GM19239 (cell line): ENCODE measurements around the gene ZNF618.

Source experiments
- DNase-seq: peaks from one replicate; pipeline ENCODE4 v3.0.0; 2011; ENCODE audit warnings: low spot score; ENCODE audit not compliant: insufficient read length
- FAIRE-seq: peaks from 2 replicates; lab custom pipeline; 2011; peaks lifted over from hg19 to GRCh38; lab: Jason Lieb, UNC

ZNF618 gene

DNA sequence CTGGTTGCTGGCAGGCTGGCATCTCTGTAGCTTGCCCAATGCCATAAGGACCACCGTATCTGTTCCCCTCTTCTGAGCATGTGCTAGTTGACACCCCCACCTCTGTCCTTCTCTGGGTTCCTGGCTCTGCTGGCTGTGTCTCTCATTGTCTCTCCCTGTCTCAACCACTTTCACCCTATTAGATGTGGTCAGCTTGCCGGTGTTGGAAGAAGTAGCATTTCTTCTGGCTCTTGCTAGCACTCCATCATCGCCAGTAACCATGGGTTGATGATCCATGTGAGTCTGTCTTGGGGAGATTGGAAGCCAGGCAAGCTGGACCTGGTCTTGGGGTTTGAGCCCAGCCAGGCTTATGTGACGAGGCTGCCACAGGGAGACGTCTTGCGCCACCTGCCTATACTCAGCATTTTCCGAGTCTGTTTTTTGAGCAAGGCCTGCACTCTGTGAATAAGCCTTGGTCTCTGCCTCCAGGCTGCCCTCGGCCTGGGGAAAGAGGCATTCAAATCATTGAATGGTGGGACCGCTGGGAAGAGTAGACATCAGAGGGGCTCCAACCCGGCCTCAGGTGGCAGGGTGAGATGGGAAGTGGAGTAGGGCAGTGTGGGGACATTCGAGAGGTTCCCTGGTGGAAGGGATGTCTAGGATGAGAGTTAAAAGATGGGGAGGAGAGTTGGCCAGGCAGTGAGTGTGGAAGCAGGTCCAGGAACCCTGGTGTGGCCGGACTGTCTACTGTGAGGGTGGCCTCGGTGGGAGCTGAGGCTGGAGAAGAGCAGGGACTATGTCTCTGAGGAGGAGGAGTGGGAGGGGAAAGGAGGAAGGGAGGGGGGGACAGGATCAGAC lies 74.3 kb downstream of the ZNF618 start:
- DNase-seq (no peak), FAIRE-seq (no peak)

GRCh38 chr9:113951032-113951372 lies 74.9 kb downstream of the ZNF618 start:
- no peak for DNase-seq

GRCh38 chr9:113952676-113953075 lies 76.6 kb downstream of the ZNF618 start:
- DNase-seq (no peak), FAIRE-seq (no peak)

More at GRCh38 chr9:113951032-113951372, 74.9 kb downstream of the ZNF618 start:
- no peak for FAIRE-seq

GRCh38 chr9:113953531-113953930 lies 77.4 kb downstream of the ZNF618 start:
- FAIRE-seq = no peak
- no peak for DNase-seq

GRCh38 chr9:113954591-113954990 lies 78.5 kb downstream of the ZNF618 start:
- DNase-seq (no peak), FAIRE-seq (no peak)

GRCh38 chr9:113955076-113955752 lies 79.1 kb downstream of the ZNF618 start:
- FAIRE-seq (no peak), DNase-seq (no peak)

- DNase-seq = no peak
- FAIRE-seq = no peak
These were observed 80.8 kb downstream of the ZNF618 start for GRCh38 chr9:113956901-113957300.

GRCh38 chr9:113957351-113957750 lies 81.2 kb downstream of the ZNF618 start:
- DNase-seq (no peak), FAIRE-seq (no peak)

DNA sequence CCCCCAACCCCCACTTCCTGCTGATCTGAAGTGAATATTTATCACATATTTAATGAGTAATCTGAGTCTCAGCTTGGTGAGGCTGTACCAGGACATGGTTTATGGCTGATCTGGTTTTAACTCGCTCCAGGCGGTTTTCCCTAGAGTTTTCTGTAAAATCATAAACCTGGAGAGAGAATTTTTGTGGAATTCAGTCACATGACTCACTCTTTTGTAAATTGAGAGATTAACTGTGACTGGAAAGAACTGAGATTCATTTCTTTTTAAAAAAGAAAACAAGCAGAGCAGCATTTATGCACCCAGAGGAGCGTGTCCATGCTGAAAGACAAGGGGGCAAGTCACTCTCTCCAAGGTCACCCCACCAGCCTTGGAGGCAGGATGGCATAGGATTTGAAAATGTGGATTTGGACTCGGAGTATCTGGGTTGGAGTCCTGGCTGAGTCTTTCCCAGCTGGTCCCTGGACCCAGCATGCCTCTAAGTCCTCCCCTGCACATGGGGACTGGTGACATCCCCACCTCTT lies 81.8 kb downstream of the ZNF618 start:
- DNase-seq = no peak
- FAIRE-seq = no peak

GRCh38 chr9:113958556-113958955 lies 82.4 kb downstream of the ZNF618 start:
- FAIRE-seq = no peak
- no peak for DNase-seq

DNA sequence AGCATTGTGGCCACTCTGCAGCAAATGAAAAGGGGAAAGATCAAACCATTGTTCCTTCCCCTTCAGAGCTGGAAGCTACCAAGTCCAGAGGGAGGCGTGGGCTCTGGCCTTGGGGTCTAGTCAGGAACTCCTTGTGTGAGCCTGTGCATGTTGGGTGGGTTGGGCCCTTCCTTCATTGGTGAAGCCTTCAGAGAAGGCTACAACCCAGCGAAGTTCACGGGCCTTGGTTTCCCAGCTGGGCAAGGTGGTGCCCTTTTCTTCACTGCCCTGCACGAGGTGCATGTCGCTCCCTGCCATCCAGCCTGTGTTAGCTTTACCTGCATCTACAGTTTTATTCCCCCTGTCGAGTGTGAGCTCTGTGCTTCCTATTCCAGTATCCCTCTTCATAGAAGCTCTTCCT lies 84.7 kb downstream of the ZNF618 start:
- FAIRE-seq (no peak), DNase-seq (no peak)

DNA sequence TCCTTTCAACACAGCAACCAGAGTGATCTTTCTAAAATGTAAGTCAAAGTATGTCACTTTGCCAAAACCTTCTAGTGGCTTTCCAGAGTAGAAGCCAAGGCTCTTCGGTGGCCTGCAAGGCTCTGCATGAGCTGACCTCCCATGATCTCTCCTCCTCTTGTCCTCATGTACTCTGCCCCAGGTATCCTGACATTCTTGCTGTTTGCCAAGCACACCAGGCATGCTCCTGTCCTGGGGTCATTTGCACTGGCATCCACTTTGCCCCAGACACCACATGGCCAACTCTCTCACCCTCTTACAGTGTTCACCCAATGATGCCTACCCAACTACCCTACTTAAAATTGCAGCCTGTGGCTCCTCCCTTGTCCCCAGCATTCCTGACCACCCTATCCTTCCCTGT lies 86.3 kb downstream of the ZNF618 start:
- DNase-seq (no peak), FAIRE-seq (no peak)

GRCh38 chr9:113963017-113963620 lies 87.0 kb downstream of the ZNF618 start:
- FAIRE-seq = no peak
- peak; percentile 17 for DNase-seq

GRCh38 chr9:113963696-113964494 lies 87.8 kb downstream of the ZNF618 start:
- FAIRE-seq (no peak), DNase-seq (no peak)

GRCh38 chr9:113964495-113965170 lies 88.5 kb downstream of the ZNF618 start:
- DNase-seq (no peak), FAIRE-seq (no peak)

DNA sequence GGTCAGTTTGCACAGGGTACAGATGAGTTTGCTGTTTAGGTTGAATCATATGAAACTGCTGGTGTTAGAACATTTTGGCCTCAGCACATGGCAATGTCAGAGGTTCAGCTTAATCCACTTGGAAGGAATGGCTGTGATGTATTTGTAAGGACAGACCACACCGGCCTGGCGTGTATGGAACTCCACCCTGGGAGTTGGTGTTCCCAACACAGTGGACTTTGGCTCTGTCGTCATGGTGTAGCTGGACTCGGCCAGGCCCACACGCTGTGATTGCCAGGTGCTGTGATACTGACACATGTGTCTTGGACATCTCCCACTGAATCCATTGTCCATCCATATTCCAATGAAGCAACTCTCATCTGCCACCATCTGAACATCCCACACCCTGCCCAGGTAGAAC lies 90.3 kb downstream of the ZNF618 start:
- DNase-seq = no peak
- FAIRE-seq = no peak

GRCh38 chr9:113967380-113967779 lies 91.3 kb downstream of the ZNF618 start:
- FAIRE-seq = no peak

GRCh38 chr9:113969343-113969742 lies 93.2 kb downstream of the ZNF618 start:
- no peak for DNase-seq

More at GRCh38 chr9:113967380-113967779, 91.3 kb downstream of the ZNF618 start:
- no peak for DNase-seq

GRCh38 chr9:113973226-113973625 lies 97.1 kb downstream of the ZNF618 start:
- FAIRE-seq = no peak
- DNase-seq = no peak

More at GRCh38 chr9:113969343-113969742, 93.2 kb downstream of the ZNF618 start:
- FAIRE-seq = no peak

DNA sequence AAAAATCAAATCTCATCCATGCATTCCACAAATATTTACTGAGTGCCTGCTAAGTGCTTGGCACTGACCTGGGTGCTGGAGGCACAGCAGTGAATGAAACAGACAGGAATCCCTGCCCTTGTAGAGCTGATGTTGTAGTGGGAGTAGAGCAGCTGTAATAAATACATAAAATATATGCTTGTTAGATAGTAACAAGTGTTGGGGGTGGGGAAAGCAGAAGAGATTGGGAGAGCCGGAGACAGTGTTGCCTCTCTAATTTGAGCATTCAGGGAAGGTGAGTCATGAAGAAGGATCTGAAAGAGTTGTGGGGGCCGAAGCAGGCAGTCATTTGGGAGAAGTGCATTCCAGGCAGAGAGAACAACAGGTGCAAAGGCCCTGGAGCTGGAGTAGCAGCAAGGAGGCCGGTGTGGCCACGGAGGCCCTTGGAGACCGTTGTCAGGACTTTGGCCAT lies 97.9 kb downstream of the ZNF618 start:
- FAIRE-seq = no peak
- DNase-seq = no peak
